Tibial artery (tissue), 4 donors: ENCODE results near the gene STAB2.

Experiments used
- DNase-seq, 2 donors: peaks; one replicate each; pipeline ENCODE4 v3.0.0-alpha.2; 2019
- H3K27ac ChIP-seq, 2 donors: fragments of 200-600 bp; sonication (generic) in 1 of 2; 1 replicate in 1 of 2; 2 replicates in 1 of 2; pipeline ENCODE4 v1.5.1; 2018 to 2019; ENCODE audit warnings: mild to moderate bottlenecking in 1 of 2
- H3K27me3 ChIP-seq, 2 donors: fragments of 200-600 bp; sonication (generic) in 1 of 2; one replicate each; pipeline versions ENCODE4 v1.5.1 to v1.6.0; 2016 to 2019
- H3K36me3 ChIP-seq, 3 donors: fragments of 200-600 bp; sonication (generic) in 2 of 3; one replicate each; pipeline ENCODE4 v1.5.1; 2016 to 2019; ENCODE audit warnings: mild to moderate bottlenecking in 2 of 3
- H3K4me1 ChIP-seq, 4 donors: fragments of 200-600 bp; sonication (generic) in 2 of 4; 1 replicate in 3 of 4; 2 replicates in 1 of 4; pipeline ENCODE4 v1.5.1; 2016 to 2019
- H3K4me3 ChIP-seq, 2 donors: fragments of 200-600 bp; sonication (generic) in 1 of 2; 1 replicate in 1 of 2; 2 replicates in 1 of 2; pipeline ENCODE4 v1.5.1; 2018 to 2019; ENCODE audit warnings: mild to moderate bottlenecking in 2 of 2
- H3K9me3 ChIP-seq, 3 donors: fragments of 200-600 bp; sonication (generic) in 1 of 3; one replicate each; pipeline ENCODE4 v1.5.1; 2016 to 2019
- CTCF ChIP-seq, 2 experiments: fragments of 200-600 bp in 1 of 2; fragments of 450-650 bp in 1 of 2; IDR thresholded peaks; one replicate each; pipeline ENCODE4 v1.5.1; 2017 to 2019; ENCODE audit warnings: antibody characterized with exemption in 2 of 2, mild to moderate bottlenecking in 1 of 2, moderate library complexity in 1 of 2
- intact Hi-C: fragments of 100-400 bp; cut with DNase I; formaldehyde crosslinking; loops from one replicate; pipeline ENCODE4 v1.15.0; 2023; ENCODE audit warnings: low total_unique reads

The STAB2 gene

GRCh38 chr12:103558879-103559278 lies 28.2 kb upstream of the STAB2 start:
- intact Hi-C loops, result loop anchor here (10.0 kb wide), 1 partner anchor 674 kb away; no protein-coding TSS in a partner anchor
- Histone ChIP-seq H3K27me3 (no peaks in the 10 kb centered on the region), H3K4me3 (no peak overlapping the region), H3K36me3 (no peaks in the 10 kb centered on the region), H3K4me1 (no peaks in the 10 kb centered on the region), H3K9me3 (peaks cover 0 to 5% (median 0%) of the 10 kb centered on the region in 3 donors), H3K27ac (no peak overlapping the region)
- TF ChIP-seq CTCF (IDR thresholded peaks at IDR 0.05), result no peak
- no peak for DNase-seq

GRCh38 chr12:103560604-103561101 lies 26.4 kb upstream of the STAB2 start:
- intact Hi-C loops, result no loop called here
- DNase-seq, result peak in 1 of 2 donors; percentile 36
- no peak for TF ChIP-seq CTCF (IDR thresholded peaks at IDR 0.05)

DNA sequence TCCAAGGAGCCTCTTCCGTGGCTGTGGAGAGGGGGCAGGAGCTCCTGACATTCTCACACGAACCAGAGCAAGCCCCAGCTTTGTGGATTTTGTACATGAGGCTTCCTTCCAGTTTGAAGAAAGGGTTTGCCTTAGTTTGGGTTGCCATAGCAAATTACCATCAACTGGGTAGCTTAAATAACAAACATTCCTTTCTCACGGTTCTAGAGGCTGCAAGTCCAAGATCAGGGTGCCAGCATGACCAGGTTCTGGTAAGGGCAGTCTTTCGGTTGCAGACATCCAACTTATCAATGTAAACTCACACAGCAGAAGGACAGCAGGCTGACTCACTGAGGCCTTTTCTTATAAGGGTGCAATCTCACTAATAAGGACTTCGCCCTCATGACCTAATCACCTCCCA lies 25.9 kb upstream of the STAB2 start:
- H3K27me3 ChIP-seq, result no peaks in the 10 kb centered on the region
- no peaks in the 10 kb centered on the region for H3K4me1 ChIP-seq
- TF ChIP-seq CTCF (IDR thresholded peaks at IDR 0.05), result no peak
- H3K9me3 ChIP-seq, result peaks cover 0 to 18% (median 3%) of the 10 kb centered on the region in 3 donors
- H3K4me3 ChIP-seq, result no peak overlapping the region
- no peak for DNase-seq
- no peaks in the 10 kb centered on the region for H3K36me3 ChIP-seq
- intact Hi-C loops, result no loop called here
- H3K27ac ChIP-seq, result no peak overlapping the region

More at GRCh38 chr12:103560604-103561101, 26.4 kb upstream of the STAB2 start:
- Histone ChIP-seq H3K9me3 (peaks cover 0 to 14% (median 3%) of the 10 kb centered on the region in 3 donors), H3K4me1 (no peaks in the 10 kb centered on the region), H3K36me3 (no peaks in the 10 kb centered on the region), H3K4me3 (no peak overlapping the region), H3K27ac (no peak overlapping the region), H3K27me3 (no peaks in the 10 kb centered on the region)

GRCh38 chr12:103566398-103566797 lies 20.7 kb upstream of the STAB2 start:
- no peaks in the 10 kb centered on the region for H3K4me1 ChIP-seq
- no peak for TF ChIP-seq CTCF (IDR thresholded peaks at IDR 0.05)
- DNase-seq, result no peak
- no peak overlapping the region for H3K27ac ChIP-seq
- H3K9me3 ChIP-seq, result peaks cover 0 to 31% (median 3%) of the 10 kb centered on the region in 3 donors
- intact Hi-C loops, result no loop called here
- peaks cover 0 to 20% of the 10 kb centered on the region in 2 donors for H3K27me3 ChIP-seq
- H3K36me3 ChIP-seq, result peaks cover 0 to 5% (median 0%) of the 10 kb centered on the region in 3 donors
- no peak overlapping the region for H3K4me3 ChIP-seq

DNA sequence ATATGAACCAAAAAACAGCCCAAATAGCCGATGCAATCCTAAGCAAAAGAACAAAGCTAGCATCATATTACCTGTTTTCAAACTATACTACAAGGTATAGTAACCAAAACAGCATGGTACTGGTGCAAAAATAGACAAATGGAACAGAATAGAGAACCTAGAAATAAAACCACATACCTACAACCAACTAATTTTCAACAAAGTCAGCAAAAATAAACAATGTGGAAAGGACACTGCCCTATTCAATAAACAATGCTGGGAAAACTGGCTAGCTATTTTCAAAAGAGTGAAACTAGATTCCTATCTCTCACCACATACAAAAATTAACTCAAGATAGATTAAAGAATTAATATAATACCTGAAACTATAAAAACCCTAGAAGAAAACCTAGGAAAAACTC lies 17.8 kb upstream of the STAB2 start:
- intact Hi-C loops, result no loop called here
- no peak for DNase-seq
- H3K4me3 ChIP-seq, result no peak overlapping the region
- no peak for TF ChIP-seq CTCF (IDR thresholded peaks at IDR 0.05)
- H3K27ac ChIP-seq, result no peak overlapping the region
- no peaks in the 10 kb centered on the region for H3K4me1 ChIP-seq
- H3K36me3 ChIP-seq, result peaks cover 0 to 5% (median 0%) of the 10 kb centered on the region in 3 donors
- peaks cover 0 to 24% (median 3%) of the 10 kb centered on the region in 3 donors for H3K9me3 ChIP-seq
- peaks cover 0 to 20% of the 10 kb centered on the region in 2 donors for H3K27me3 ChIP-seq
